ENCODE results near the gene BTAF1. TPM values are rescaled to one million over a fixed set of nuclear protein-coding genes. Genes with fewer than 3 reads are reported as not detected.
A peak's percentile ranks its signal among the peaks of the same experiment; 100 is the strongest.

The BTAF1 gene
- total RNA-seq, 1 donor: 47.4 TPM

DNA sequence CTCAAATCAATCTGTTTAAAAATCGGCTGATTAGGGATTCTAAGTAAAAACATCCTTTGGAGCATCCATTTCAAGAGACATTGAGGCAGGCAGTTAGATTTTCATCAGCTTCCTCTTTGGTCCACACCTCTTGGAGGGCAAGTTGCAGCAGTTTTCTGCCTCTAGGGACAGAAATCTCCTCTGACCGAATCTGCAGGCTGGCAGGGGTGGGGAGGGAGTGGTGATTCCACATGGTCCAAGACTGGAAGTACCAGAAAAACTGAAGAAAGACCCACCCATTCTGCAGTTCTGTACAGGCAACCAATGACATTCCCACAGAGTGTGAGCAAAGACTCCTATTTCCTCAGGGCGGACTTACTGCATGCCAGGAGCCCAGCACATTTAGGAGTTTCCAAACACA, 43.3 kb upstream of the BTAF1 start:
- Histone ChIP-seq H3K36me3 (ENCODE audit: insufficient read depth, low read length) (no peaks in the 10 kb centered on the region), H3K4me3 (ENCODE audit: insufficient read depth, low read length) (no peak overlapping the region), H2AFZ (ENCODE audit: low read length) (peak overlapping the region; percentile 1), H3K4me2 (ENCODE audit: insufficient read depth, low read length) (no peak overlapping the region), H3K27ac (ENCODE audit: low read depth, low read length) (no peak overlapping the region), H3K79me2 (ENCODE audit: insufficient read depth, low read length) (no peaks in the 10 kb centered on the region), H3K4me1 (ENCODE audit: insufficient read depth, low read length) (peaks cover 13% of the 10 kb centered on the region), H3K9me3 (ENCODE audit: low read depth, low read length) (no peaks in the 10 kb centered on the region), H4K20me1 (ENCODE audit: insufficient read depth, low read length) (no peaks in the 10 kb centered on the region), H3K27me3 (ENCODE audit: insufficient read depth, low read length) (no peaks in the 10 kb centered on the region)
- DNase-seq (ENCODE audit: insufficient read length, low spot score, missing footprints): no peak
- TF ChIP-seq, protein P1, sequence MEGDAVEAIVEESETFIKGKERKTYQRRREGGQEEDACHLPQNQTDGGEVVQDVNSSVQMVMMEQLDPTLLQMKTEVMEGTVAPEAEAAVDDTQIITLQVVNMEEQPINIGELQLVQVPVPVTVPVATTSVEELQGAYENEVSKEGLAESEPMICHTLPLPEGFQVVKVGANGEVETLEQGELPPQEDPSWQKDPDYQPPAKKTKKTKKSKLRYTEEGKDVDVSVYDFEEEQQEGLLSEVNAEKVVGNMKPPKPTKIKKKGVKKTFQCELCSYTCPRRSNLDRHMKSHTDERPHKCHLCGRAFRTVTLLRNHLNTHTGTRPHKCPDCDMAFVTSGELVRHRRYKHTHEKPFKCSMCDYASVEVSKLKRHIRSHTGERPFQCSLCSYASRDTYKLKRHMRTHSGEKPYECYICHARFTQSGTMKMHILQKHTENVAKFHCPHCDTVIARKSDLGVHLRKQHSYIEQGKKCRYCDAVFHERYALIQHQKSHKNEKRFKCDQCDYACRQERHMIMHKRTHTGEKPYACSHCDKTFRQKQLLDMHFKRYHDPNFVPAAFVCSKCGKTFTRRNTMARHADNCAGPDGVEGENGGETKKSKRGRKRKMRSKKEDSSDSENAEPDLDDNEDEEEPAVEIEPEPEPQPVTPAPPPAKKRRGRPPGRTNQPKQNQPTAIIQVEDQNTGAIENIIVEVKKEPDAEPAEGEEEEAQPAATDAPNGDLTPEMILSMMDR (IDR thresholded peaks at IDR 0.05; ENCODE audit: extremely low read depth, low read depth, low read length): no peak

DNA sequence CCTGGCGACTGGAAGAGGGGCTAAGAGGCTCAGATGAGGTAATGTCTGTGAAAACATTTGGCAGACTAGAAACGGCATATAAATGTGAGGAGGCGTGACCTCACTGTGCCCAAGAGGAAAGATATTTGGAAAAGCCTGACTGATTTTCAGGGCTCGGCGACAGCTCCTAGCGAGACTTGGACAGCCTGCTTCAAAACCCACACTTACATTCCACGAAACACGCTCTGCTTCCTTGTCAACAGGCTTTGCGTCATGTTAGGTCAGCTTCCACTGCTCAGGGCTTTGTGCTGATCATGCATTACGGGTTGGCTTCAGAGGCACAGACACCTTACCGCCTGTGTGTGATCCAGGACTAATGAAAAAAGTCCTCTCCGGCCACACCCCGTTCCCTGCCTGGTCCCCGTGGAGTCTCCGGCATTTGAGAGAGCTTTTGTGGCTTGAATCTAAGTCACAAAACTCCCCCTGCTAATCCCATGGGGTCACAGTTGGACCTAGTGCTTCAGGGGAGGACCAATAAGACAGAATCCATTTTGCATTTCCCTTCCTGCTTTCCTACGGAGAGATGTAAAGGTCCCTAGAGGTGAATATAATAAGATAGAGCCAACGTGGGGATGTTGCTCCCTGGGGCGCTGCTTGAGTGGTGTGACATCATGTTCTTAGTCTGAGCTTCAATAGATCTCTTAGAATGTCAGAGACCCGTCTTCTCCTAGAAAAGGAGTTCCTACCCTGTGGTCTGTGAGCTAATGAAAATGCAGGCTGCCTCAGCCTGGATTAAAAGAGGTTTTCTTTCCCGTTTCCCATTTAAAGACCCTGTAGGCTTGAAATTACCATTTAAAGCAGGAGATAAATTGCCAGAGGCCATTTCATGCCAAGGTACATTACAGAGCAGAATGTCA, 39.8 kb upstream of the BTAF1 start:
- Histone ChIP-seq H3K4me3 (ENCODE audit: insufficient read depth, low read length) (peak overlapping the region; percentile 69), H3K27me3 (ENCODE audit: insufficient read depth, low read length) (no peaks in the 10 kb centered on the region), H3K4me2 (ENCODE audit: insufficient read depth, low read length) (peak overlapping the region; percentile 97), H2AFZ (ENCODE audit: low read length) (peak overlapping the region; percentile 99), H3K27ac (ENCODE audit: low read depth, low read length) (peak overlapping the region; percentile 8), H3K9me3 (ENCODE audit: low read depth, low read length) (no peaks in the 10 kb centered on the region), H3K36me3 (ENCODE audit: insufficient read depth, low read length) (no peaks in the 10 kb centered on the region), H3K79me2 (ENCODE audit: insufficient read depth, low read length) (no peaks in the 10 kb centered on the region), H3K4me1 (ENCODE audit: insufficient read depth, low read length) (peaks cover 23% of the 10 kb centered on the region), H4K20me1 (ENCODE audit: insufficient read depth, low read length) (no peaks in the 10 kb centered on the region)
- TF ChIP-seq, protein P1 (IDR thresholded peaks at IDR 0.05; ENCODE audit: extremely low read depth, low read depth, low read length): no peak
- peak; percentile 88 for DNase-seq (ENCODE audit: insufficient read length, low spot score, missing footprints)

DNA sequence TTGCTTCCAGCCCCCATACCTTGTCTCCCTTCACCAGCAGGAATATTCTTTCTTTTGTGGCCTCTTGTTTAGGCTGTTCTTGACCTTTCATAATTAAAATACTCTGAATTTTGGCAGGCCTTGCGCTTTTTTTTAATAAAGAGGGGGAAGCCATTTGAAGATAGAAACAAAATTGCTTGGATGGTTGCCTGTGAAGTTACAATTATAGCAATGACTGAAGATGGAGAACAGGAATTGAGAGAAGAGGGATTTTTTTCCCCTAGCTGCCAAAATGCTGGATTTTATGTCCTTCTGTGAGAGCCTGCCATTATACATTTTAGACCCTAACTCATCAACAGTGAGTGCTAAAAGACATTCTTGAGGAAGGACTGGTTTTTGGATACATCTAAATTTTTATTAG, 39.0 kb upstream of the BTAF1 start:
- Histone ChIP-seq H4K20me1 (ENCODE audit: insufficient read depth, low read length) (no peaks in the 10 kb centered on the region), H3K4me2 (ENCODE audit: insufficient read depth, low read length) (no peak overlapping the region), H3K79me2 (ENCODE audit: insufficient read depth, low read length) (no peaks in the 10 kb centered on the region), H3K27ac (ENCODE audit: low read depth, low read length) (no peak overlapping the region), H3K36me3 (ENCODE audit: insufficient read depth, low read length) (no peaks in the 10 kb centered on the region), H3K4me1 (ENCODE audit: insufficient read depth, low read length) (peaks cover 23% of the 10 kb centered on the region), H3K27me3 (ENCODE audit: insufficient read depth, low read length) (no peaks in the 10 kb centered on the region), H3K9me3 (ENCODE audit: low read depth, low read length) (no peaks in the 10 kb centered on the region), H3K4me3 (ENCODE audit: insufficient read depth, low read length) (no peak overlapping the region), H2AFZ (ENCODE audit: low read length) (peak overlapping the region; percentile 99)
- DNase-seq (ENCODE audit: insufficient read length, low spot score, missing footprints): no peak
- TF ChIP-seq, protein P1 (IDR thresholded peaks at IDR 0.05; ENCODE audit: extremely low read depth, low read depth, low read length): no peak

DNA sequence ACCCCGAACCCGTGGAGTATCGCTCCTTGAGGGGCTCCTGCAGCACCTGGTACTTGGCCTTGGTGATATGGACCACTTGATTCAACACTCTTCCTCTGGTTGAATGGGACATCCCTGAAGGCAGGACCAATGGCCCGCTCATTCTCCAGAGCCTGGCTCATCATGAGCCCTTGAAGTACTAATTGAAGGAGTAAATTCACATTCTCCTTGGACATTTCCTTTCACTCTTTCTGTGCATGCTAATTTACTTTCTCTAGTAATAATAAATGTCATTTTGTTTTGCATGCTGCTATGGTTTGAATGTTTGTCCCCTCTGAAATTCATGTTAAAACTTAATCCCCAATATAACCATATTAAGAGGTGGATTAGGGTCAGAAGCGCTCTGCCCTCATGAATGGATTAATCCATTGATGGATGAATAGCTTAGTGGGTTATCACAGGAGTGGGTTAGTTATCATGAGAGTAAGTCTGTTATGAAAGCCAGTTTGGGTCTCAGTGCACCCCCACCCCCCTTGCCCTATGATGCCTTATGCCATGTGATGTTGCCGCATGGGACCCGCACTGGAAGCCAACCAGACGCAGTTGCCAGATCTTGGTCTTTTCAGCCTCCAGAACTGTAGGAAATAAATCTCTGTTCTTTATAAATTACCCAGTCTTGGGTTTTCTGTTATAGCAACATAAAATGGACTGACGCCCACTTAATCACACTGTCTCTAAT, 38.0 kb upstream of the BTAF1 start:
- no peaks in the 10 kb centered on the region for H3K79me2 ChIP-seq (ENCODE audit: insufficient read depth, low read length)
- H3K9me3 ChIP-seq (ENCODE audit: low read depth, low read length): no peaks in the 10 kb centered on the region
- no peaks in the 10 kb centered on the region for H4K20me1 ChIP-seq (ENCODE audit: insufficient read depth, low read length)
- no peak overlapping the region for H3K27ac ChIP-seq (ENCODE audit: low read depth, low read length)
- H3K4me3 ChIP-seq (ENCODE audit: insufficient read depth, low read length): no peak overlapping the region
- H2AFZ ChIP-seq (ENCODE audit: low read length): no peak overlapping the region
- H3K36me3 ChIP-seq (ENCODE audit: insufficient read depth, low read length): no peaks in the 10 kb centered on the region
- TF ChIP-seq, protein P1 (IDR thresholded peaks at IDR 0.05; ENCODE audit: extremely low read depth, low read depth, low read length): no peak
- DNase-seq (ENCODE audit: insufficient read length, low spot score, missing footprints): no peak
- H3K27me3 ChIP-seq (ENCODE audit: insufficient read depth, low read length): no peaks in the 10 kb centered on the region
- H3K4me2 ChIP-seq (ENCODE audit: insufficient read depth, low read length): no peak overlapping the region
- H3K4me1 ChIP-seq (ENCODE audit: insufficient read depth, low read length): peaks cover 23% of the 10 kb centered on the region

Data from osteoblast (primary cell).